HG03064 (cell line): ENCODE measurements around the gene ZNF205.

Experiments
- ATAC-seq: cut with Tn5 transposase; IDR thresholded peaks from one replicate; pipeline ENCODE4 v1.9.1; 2021; ENCODE audit warnings: low read depth; ENCODE audit not compliant: unreplicated experiment

Gene ZNF205

DNA sequence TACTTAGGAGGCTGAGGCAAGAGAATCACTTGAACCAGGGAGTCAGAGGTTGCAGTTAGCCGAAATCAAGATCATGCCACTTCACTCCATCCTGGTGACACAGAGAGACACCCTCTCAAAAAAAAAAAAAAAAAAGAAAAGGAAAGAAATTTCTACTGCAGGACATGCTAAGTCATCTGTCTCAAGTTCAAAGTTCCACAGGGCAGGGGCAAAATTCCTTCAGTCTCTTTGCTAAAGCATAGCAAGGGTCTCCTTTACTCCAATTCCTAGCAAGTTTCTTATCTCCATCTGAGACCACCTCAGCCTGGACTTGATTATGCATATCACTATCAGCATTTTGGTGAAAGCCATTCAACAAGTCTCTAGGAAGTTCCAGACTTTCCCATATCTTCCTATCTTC is 27.9 kb upstream of the ZNF205 start:
- ATAC-seq: no peak

DNA sequence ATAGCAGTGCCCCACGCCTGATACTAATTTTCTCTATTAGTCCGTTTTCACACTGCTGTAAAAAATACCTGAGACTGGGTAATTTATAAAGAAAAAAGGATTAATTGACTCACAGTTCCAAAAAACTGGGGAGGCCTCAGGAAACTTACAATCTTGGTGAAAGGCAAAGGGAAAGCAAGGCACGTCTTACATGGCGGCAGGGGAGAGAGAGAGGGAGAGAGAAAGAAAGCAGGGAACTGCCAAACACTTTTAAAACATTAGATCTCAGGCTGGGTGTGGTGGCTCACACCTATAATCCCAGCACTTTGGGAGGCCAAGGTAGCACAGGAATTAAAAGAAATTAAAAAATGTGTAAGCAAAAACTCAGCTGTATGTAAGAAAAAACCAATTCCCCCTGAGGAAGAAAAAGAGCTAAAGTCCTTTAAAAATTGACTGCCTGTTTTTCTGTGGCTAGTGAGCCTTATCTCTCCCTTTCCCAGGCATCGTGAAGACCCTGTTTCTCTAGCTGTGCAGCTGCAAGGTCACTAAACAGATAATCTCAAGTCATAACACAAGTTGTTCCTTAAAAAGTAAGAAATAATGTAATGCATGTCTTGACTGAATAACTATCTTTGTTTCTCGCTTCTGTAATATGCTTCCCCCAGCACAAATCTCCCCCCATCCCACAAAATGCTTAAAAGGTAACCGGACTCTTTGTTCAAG is 27.3 kb upstream of the ZNF205 start:
- no peak for ATAC-seq

DNA sequence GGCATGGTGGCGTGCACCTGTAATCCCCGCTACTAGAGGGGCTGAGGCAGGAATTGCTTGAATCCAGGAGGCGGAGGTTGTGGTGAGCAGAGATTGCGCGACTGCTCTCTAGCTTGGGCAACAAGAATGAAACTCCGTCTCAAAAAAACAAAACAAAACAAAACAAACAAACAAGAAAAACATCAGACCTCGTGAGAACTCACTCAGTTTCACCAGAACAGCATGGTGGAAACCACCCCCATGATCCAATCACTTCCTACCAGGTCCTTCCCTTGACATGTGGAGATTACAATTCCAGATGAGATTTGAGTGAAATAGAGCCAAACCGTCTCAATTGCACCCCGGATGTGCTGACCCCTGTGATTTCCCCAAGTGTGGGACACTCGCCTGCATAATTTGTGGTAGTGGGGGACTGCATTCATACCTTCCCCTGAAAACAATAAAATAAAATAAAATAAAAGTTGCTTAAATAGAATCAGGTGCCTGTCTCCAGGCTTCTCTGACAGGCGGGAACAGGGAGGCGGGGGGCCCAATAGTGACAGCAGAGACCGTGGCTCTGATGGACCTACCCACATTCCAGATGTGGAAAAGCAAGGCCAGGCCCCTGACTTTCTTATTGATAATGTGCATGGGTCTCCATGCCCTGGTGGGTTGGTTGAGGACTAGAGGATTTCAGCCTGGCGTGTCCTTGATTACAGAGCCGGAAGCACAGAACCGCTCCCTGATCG is 26.4 kb upstream of the ZNF205 start:
- no peak for ATAC-seq

DNA sequence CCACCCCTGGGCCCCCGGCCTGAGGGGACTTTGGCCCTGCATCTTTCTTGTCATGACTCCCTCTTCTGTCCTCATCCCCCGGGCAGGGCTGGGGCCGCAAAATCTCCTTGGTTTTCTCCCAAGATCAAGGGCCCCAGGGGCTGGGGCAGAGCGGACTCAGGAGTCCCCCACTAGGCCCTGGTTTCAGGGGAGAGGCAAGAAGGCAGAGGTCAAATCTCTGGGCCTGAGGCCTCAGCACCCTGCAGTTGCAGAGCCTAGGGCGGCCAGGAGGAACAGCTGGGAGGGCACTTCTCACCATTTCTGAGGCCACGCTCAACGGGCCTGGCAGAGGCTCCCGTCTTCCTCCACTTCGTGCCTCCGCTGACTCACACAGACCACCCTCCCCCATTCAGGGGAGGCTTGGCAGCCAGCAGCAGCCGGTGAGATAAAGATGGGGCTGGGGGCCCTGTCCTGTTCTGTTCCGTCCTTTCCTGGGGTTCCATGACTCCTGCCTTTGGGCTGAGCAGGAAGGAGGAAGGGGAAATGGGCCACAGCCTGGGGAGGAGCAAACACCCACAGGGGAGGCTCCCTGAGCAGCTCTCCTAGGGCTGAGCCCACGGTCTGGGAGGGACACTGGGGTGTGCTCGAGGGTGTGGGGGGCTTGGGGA is 25.7 kb upstream of the ZNF205 start:
- no peak for ATAC-seq

DNA sequence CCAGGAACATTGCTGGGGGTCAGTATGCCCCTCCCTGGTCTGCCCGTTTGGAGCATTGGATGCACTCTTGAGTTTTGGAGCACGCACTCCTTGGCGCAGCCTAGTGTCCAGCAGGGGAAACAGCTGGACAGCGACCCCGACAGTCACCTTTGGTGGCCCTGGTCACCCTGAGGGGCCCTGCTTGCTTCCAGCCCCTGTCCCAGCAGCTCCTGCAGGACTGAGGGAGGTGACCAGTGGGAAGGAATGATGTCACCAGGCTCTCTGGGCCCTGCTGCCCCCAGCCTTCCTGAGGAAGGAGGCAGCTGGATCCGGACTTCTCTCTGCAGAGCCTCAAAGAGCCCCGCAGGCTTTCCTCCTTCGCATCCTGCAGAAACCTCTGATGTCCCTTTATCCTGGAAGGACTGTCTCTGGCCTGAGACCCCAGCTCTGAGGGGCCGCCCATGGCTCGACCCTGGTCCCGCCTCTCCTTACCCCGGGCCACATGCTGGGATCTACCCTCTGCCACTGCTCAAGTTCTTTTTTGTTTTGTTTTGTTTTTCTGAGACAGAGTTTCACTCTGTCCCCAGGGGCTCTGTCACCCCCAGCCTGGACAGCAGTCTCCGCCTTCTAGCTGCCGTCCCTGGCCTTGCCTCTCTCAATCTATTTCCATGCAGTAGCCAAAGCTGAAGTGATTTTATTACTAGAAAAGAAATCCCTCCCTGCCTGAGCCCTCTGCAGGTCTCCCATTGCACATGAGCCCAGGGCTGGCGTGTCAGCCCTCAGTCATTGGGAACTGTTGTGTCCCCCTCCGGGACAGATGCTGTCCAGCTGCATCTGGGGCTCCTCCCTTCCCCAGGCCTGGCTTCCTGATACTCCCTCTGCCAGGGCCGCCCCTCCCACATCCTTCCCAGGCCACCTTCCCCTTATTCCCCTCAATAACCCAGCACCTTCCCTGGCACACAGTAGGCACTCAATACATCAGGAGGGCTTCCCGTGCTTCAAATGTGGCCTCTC is 24.8 kb upstream of the ZNF205 start:
- ATAC-seq: no peak

DNA sequence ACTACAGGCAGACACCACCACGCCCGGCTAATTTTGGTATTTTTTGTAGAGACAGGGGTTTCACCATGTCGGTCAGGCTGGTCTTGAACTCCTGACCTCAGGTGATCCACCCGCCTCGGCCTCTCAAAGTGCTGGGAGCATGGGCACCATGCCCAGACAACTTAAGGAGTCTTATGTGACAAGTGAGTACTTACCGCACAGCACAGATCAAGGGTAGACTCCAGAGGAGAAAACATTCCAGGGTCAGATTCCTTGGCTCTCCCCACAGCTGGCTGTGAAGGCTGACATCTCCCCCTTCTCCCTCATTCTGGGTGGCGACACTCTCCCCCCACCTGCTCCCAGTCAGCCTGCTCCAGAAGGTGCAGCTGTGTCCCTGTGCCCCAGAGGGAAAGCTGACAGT is 23.9 kb upstream of the ZNF205 start:
- ATAC-seq: no peak

DNA sequence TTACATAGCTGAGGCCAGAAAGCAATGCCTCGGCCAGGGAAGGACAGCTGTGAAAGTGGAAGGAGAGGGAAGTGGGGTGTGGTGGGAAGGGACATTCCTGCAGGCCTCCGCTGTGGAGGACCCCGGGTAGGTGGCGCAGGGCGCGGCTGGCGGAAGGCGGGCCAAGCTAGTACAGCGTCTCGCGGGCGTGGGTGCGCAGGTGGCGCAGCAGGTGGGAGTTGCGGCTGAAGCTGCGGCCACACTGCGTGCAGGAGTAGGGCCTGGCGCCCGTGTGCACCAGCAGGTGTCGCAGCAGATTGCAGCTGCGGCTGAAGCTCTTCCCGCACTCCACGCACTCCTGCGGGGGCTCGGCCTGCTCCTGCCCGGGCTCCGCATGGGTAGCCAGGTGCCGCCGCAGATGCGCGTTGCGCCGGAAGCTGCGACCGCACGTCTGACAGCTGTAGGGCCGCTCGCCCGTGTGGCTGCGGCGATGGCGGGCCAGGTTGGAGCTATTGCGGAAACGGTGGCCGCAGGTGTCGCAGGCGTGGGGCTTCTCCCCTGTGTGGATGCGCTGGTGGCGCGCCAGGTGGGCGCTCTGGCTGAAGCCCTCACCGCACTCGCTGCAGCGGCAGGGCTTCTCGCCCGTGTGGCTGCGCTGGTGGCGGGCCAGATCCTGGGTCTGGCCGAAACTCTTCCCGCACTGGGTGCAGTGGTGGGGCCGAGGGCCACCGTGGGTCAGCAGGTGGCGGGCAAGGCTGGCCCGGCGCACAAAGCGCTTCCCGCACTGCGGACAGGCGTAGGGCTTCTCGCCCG is 23.3 kb upstream of the ZNF205 start:
- ATAC-seq: no peak

DNA sequence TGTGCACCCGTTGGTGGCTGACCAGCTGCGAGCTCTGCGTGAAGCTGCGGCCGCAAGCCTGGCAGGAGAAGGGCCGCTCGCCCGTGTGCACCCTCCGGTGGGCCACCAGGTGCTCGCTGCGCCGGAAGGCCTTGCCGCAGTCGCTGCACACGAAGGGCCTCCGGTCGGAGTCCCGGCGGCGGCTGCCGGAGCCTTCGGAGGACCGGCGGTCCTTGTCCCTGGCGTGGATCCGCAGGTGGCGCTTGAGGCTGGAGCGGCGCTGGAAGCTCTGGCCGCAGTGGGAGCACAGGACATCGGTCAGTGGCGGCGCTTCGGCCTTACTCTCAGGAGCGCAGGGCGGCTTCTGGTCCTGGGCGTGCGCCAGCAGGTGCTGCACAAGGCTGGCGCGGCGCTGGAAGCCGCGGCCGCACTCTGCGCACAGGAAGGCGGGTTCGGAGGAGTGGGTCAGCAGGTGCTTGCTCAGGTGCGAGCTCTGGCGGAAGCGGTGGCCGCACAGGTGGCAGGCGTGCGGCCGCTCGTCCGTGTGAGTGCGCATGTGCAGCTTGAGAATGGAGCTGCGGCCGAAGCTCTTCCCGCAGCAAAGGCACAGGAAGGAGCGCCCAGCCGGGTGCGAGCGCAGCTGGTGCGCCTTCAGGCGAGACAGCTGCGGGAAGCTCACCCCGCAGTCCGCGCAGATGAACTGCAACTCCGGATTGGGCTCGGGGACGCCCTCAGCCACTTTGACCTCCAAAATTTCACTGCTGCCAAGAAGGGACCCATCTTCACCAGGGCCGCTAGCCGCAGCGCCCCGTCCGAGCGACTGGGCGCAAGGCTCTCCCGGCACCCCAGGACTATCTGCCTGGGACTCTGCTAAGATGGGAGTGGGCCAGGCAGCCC is 22.4 kb upstream of the ZNF205 start:
- ATAC-seq: no peak

DNA sequence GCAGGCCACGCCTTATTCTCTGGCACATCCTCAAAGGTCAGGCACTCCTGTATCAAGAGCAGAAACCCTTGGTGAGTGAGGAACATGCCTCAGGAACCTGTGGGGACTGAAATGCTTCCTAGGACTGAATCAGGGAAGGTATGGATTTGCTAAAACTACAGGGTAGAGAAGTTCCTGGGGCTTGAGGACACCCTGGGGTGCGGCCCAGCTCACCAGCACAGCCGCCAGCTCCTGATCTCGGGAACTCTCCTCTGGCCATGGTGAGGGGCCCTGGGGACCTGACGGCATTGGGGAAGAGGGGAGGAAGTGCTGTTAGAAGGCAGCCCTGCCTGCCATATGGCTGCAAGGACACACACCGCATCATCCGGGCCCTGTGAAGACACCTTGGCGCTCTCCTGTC is 20.8 kb upstream of the ZNF205 start:
- no peak for ATAC-seq

DNA sequence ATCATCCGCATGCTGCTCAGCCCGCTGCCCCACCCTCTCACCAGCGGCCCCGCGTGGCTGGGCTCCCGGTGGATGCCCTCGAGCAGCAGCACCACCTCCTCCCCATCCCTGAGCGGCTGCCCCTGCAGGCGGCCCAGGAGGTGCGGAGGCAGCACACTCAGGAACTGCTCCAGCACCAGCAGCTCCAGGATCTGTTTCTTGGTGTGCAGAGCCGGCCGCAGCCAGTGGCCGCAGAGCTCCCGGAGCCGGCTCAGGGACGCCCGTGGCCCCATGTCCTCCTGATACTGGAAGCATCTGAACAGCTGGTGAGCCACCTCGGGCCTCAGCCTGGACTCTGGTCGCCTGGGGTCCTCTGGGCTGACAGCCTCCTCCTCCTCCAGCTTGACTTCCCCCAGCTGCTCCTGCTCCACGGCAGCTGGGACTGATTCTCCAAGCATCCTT is 19.9 kb upstream of the ZNF205 start:
- ATAC-seq: no peak

DNA sequence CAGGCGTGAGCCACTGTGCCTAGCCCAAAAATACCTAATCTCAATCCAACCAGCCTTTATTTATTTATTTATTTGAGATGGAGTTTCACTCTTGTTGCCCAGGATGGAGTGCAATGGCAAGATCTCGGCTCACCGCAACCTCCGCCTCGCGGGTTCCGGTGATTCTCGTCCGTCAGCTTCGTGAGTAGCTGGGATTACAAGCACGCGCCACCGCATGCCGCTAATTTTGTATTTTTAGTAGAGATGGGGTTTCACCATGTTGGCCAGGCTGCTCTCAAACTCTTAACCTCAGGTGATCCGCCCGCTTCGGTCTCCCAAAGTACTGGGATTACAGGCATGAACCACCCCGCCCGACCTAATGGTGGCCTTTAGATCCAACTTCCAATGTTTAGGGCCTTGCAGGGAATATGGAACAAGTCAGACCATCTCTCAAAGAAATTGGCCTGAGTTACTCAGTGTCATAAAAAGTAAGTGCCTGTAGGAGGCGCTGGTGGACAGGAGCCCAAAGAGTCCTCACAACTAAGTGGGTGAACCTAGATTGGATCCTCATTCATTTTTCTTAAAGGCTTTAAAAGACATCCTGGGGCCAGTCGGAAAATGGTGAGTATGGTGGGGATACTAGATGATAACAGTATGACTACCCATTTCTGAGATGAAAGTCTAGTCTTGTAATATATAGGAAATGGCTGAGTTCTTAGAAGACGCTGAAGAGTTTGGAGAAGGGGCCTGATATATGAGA is 17.9 kb upstream of the ZNF205 start:
- no peak for ATAC-seq

DNA sequence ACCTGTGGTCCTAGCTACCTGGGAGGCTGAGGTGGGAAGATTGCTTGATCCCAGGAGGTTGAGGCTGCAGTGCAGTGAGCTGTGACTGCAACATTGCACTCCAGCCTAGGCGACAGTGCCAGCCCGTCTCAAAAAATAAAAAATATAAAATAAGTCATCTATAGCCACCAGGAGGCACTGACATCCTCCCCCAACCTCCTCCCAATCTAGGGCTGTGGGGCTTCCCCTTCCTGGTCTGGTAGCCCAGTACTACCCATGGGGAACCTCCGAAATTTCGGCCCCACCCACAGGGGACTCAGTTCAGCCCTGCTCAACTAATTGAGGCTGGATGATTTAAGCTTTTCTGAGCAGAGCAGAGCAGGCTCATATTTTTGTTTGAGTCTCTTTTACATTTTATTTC is 16.5 kb upstream of the ZNF205 start:
- ATAC-seq: no peak

DNA sequence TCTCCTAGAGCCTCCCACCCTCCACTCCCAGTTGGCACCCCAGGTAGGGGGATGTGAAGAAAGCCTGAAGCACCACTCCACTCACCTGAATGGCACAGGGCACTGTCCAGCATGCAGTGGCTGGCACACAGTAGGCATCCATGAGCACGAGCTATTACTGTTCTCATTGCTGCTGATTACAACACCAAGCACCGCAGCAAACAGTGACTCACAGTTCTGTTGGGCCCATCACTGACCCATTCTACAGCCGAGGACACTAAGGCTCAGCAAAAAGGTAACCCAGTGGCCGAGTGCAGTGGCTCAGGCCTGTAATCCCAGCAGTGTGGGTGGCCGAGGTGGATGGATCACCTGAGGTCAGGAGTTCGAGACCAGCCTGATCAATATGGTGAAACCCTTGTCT is 16.0 kb upstream of the ZNF205 start:
- no peak for ATAC-seq

DNA sequence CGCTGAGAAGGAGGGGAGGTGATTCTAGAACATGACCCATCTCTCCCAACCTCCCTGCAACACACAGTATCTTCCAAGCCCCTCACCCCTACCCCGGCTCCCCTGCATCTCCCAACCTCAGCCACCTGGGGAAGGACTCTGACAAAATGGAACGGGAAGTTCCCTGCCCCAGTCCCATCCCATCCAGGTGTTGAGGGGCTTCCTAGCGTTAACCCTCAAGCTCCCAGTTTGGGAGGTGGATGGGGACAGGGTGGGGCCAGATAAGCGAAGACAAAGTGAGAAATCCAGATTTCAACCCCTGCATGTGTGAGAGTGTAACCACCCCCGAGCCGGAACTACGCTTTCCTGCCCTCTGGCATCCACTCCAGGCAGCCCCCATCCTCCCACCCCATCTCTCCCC is 15.1 kb upstream of the ZNF205 start:
- ATAC-seq: no peak

DNA sequence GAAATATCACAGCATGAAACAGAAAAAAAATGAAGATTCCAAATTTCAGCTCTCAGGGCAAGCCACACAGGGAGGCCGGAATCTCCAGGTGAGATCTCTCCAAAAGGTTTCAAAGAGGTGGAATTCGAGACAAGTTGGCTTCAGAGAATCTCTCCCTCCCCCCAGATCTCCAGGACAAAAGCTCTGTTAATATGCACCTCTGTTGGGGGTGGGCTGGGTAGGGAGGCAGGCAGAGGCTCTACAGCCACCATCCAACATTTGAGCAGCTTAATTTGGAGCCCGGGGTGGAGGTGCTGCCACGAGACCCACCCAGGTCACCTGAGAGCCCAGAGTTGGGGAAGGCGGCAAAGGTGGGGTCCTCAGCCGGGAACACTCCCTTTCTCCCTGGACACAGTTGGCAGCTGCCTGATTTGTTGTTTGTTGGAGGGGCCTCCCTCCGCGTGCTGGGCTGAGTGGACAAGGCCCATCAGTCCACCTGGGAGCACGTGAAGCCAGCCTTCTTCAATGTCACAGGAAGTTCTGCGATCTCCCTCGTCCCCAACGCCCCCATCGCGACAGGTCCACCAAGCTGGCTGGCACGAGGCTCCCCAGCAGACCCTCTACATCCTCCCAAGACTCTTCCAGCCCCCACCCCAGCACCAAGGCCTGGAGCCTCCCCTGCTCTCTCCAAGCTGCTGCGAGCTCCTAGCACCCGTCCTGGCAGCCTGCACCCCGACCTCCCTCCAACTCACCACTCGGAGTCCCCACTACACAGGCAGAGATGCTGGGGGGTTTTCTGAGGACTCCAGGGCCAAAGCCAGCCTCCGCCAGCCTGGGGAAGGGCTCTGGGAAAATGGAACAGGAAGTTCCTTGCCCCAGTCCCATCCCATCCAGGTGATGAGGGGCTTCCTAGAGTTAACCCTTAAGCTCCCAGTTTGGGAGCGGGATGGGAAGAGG is 13.7 kb upstream of the ZNF205 start, which contains the start of gene ZSCAN10:
ZSCAN10 (minus strand) TSS at position 836 of the 936 bp plus-strand sequence. CDS start 6,357 bp downstream, outside the sequence.
- no peak for ATAC-seq

DNA sequence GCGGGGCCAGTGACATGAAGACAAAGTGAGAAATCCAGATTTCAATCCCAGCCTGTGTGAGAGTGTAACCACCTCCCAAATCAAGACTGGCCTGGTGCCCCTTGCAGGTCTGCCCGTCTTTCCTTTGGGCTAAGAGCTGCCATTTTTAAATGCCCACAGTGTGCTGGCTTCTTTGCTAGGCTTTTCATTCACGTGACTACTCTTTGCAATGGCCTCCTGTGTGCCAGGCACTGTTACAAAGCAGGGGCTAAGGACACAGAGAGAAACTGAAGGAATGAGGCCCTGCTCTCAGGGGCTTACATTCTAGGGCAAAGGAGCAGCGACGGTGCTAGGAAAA is 13.0 kb upstream of the ZNF205 start:
- ATAC-seq: no peak
